Lung (tissue), 12 donors: ENCODE measurements around the gene DYRK2. TPM values are rescaled to one million over a fixed set of nuclear protein-coding genes. Genes with fewer than 3 reads are reported as not detected.

ENCODE experiments used
- ATAC-seq: fragments of 200-7000 bp; cut with Tn5 transposase; one replicate; pipeline ENCODE4 v1.9.1; 2020; ENCODE audit warnings: moderate number of reproducible peaks; ENCODE audit not compliant: insufficient read depth, low FRiP score
- DNase-seq, 3 donors: peaks; one replicate each; pipeline ENCODE4 v3.0.0-alpha.2; 2013 to 2017
- H3K27ac ChIP-seq, 2 donors: one replicate each; pipeline ENCODE4 v1.5.1; 2013; ENCODE audit warnings: mild to moderate bottlenecking in 2 of 2, moderate library complexity in 2 of 2, control low read depth in 1 of 2, inconsistent platforms in 1 of 2, low read depth in 1 of 2, low read length in 1 of 2
- H3K27me3 ChIP-seq, 3 donors: one replicate each; pipeline ENCODE4 v1.5.1; 2013; ENCODE audit warnings: low read length in 2 of 3; ENCODE audit not compliant: control insufficient read depth in 3 of 3, insufficient read depth in 3 of 3
- H3K36me3 ChIP-seq, 4 donors: one replicate each; pipeline ENCODE4 v1.5.1; 2013; ENCODE audit warnings: low read length in 4 of 4, mild to moderate bottlenecking in 1 of 4, moderate library complexity in 1 of 4; ENCODE audit not compliant: control insufficient read depth in 4 of 4, insufficient read depth in 4 of 4
- H3K4me1 ChIP-seq, 5 donors: one replicate each; pipeline ENCODE4 v1.5.1; 2013; ENCODE audit warnings: low read length in 5 of 5, mild to moderate bottlenecking in 2 of 5, moderate library complexity in 1 of 5; ENCODE audit not compliant: control insufficient read depth in 5 of 5, insufficient read depth in 5 of 5
- H3K4me3 ChIP-seq: one replicate; pipeline ENCODE4 v1.5.1; 2013; ENCODE audit warnings: mild to moderate bottlenecking, control low read depth, moderate library complexity
- H3K9ac ChIP-seq, 2 donors: one replicate each; pipeline ENCODE4 v1.5.1; 2013; ENCODE audit warnings: low read length in 2 of 2, control low read depth in 1 of 2; ENCODE audit not compliant: insufficient read depth in 1 of 2
- H3K9me3 ChIP-seq, 4 donors: one replicate each; pipeline ENCODE4 v1.5.1; 2013; ENCODE audit warnings: low read length in 3 of 4, mild to moderate bottlenecking in 1 of 4, moderate library complexity in 1 of 4; ENCODE audit not compliant: control insufficient read depth in 4 of 4, insufficient read depth in 3 of 4
- WGBS, 2 donors: extraction: QIAGEN DNeasy Blood & Tissue Kit; methylation state at CpG; one replicate each; pipeline ENCODE4 v1.1.7; 2013; 5-methylcytosine and 5-hydroxymethylcytosine counted together
- polyA plus RNA-seq, 2 donors: library from polyadenylated mRNA; stranded (reverse); fragments of 200-250 nt; gene quantifications; one replicate each; pipeline ENCODE4 v1.2.1, GENCODE V29; 2013
- total RNA-seq, 2 donors: library from RNA; depleted of rRNA in 1 of 2; stranded (reverse); fragments of >200 nt in 1 of 2; gene quantifications; one replicate each; pipeline ENCODE4 v1.2.1, GENCODE V29; 2014 to 2021
- TF ChIP-seq, protein P1 (sequence below): IDR thresholded peaks from 2 replicates; pipeline ENCODE4 v1.5.1; 2012; ENCODE audit warnings: mild to moderate bottlenecking; ENCODE audit errors: control extremely low read depth, extremely low read depth
- donor health status: control.
- donor health status: control.
- donor health status: Bipolar disorder and iron deficiency.
- donor health status: healthy.
- donor health status: DM: yes; HTN: yes; CAD: no.

The DYRK2 gene
- total and polyA plus RNA-seq, 4 donors: 3.1 to 34.9 (median 12.7) TPM

DNA sequence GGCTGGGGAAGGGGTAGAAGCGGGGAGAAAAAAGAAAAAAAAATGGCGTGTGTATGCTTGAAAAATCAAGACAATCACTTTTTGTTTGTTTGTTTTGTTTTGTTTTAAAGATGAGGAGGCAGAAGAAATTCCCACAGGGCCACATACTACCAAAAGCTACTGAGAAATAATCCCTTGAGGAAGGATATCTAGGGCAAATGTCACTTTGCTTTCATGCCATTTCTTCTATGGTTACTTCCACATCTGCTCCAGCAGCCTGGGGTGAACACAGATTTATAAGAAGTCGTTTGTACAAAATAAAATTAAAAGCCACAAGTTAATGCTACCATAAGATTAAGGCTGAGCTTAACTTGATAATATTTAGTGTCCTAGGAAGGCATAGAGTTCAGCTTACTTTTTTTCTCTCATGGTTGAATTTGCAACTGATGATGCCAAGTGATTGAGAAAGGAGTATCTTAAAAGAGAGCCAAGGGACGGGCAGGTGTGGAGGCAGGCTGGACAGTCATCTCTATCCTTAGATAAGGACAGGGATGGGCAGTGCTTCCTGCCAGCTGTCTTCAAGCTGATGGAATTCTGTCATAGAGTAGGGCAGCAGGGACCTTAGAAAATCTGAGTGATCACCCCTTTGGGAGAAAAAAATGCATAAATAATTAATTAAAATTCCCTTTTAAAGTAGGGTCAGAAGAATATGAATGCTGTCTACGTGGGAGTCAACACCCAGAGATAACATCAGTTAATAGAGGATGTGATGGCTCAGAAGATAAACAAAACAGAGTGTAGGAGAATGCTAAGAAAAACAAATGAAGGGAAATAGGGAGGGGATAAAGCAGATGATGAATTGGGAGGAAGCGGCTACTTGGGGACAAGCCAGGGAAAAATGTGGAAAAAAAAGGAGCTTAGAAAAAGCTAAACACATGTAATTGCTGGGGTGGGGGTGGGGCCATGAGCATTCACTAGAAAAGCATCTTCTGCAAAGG lies 57.1 kb downstream of the DYRK2 start:
- Histone ChIP-seq H3K27me3 (no peaks in the 10 kb centered on the region), H3K27ac (peak overlapping the region in 1 of 2 donors; percentile 7), H3K4me3 (no peak overlapping the region), H3K4me1 (peaks cover 0 to 17% (median 2%) of the 10 kb centered on the region in 5 donors), H3K9me3 (no peaks in the 10 kb centered on the region), H3K9ac (no peak overlapping the region), H3K36me3 (no peaks in the 10 kb centered on the region)
- DNase-seq (peak; percentile 82 to 95 (median 93)), ATAC-seq (no peak)
- WGBS, 2 donors: 56 to 59% methylated on average over 6 of the region's 6 CpGs
- TF ChIP-seq, protein P1, sequence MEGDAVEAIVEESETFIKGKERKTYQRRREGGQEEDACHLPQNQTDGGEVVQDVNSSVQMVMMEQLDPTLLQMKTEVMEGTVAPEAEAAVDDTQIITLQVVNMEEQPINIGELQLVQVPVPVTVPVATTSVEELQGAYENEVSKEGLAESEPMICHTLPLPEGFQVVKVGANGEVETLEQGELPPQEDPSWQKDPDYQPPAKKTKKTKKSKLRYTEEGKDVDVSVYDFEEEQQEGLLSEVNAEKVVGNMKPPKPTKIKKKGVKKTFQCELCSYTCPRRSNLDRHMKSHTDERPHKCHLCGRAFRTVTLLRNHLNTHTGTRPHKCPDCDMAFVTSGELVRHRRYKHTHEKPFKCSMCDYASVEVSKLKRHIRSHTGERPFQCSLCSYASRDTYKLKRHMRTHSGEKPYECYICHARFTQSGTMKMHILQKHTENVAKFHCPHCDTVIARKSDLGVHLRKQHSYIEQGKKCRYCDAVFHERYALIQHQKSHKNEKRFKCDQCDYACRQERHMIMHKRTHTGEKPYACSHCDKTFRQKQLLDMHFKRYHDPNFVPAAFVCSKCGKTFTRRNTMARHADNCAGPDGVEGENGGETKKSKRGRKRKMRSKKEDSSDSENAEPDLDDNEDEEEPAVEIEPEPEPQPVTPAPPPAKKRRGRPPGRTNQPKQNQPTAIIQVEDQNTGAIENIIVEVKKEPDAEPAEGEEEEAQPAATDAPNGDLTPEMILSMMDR: no peak

DNA sequence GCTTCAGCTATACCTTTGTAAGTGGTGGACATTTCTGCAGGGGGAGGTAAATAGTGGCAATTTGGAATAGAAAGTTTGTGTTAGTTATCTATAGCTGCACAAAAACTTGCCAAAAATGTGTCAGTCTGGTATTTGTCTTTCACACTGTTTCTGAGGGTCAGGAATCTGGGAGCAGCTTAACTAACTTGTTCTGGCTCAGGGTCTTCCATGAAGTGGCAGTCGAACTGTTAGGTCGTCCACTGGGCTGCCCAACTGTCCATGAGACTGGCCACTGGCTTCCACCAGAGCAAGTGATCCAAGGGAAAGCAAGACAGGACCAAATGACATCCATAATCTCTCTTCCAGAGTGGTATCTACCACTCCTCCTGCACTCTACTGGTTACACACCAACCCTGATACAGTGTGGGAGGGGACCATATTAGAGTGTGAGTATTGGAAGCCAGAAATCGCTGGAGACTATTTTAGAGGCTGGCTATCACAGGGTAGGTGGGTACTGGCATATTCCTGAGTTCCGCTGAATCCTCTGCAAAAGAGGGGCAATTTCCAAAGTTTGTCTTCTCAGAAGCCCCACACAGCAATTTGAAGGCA lies 60.9 kb downstream of the DYRK2 start:
- no peak overlapping the region for H3K4me3 ChIP-seq
- WGBS, 2 donors: 82 to 88% methylated on average over 4 of the region's 4 CpGs
- DNase-seq: no peak
- no peaks in the 10 kb centered on the region for H3K9me3 ChIP-seq
- no peaks in the 10 kb centered on the region for H3K36me3 ChIP-seq
- peaks cover 0 to 17% (median 2%) of the 10 kb centered on the region in 5 donors for H3K4me1 ChIP-seq
- no peaks in the 10 kb centered on the region for H3K27me3 ChIP-seq
- peak overlapping the region in 1 of 2 donors; percentile 26 for H3K27ac ChIP-seq
- TF ChIP-seq, protein P1: no peak
- no peak for ATAC-seq
- H3K9ac ChIP-seq: no peak overlapping the region

DNA sequence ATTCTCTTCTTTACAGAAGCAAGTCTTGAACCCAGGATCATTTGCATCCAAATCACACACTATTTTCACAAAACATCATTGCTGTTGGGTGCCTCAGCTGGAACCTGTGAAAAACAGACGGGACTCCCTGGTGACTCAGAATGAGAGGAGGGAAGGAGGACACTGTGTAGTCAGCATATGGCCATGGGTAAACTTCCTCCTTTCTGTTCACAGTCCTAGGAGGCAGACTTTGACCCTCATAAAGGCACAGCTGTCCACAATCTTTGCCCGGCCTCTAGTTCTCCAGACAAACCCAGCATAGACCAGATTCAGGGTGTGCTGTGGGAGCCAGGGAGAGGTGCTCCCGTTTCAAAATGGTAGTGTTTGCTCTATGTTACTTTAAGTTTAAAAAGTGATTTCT lies 62.0 kb downstream of the DYRK2 start:
- no peaks in the 10 kb centered on the region for H3K9me3 ChIP-seq
- H3K36me3 ChIP-seq: no peaks in the 10 kb centered on the region
- no peaks in the 10 kb centered on the region for H3K27me3 ChIP-seq
- DNase-seq (peak in 1 of 3 donors; percentile 23), ATAC-seq (peak; percentile 60)
- peaks cover 0 to 15% (median 2%) of the 10 kb centered on the region in 5 donors for H3K4me1 ChIP-seq
- no peak overlapping the region for H3K9ac ChIP-seq
- 58 to 74% methylated on average over 3 of the region's 3 CpGs for WGBS, 2 donors
- no peak overlapping the region for H3K4me3 ChIP-seq
- peak overlapping the region in 1 of 2 donors; percentile 1 for H3K27ac ChIP-seq
- TF ChIP-seq, protein P1: no peak
